Right ventricle myocardium superior (tissue), 1 donor: Measurements from ENCODE around the gene AADACL4. TPM values are rescaled to one million over a fixed set of nuclear protein-coding genes. Genes with fewer than 3 reads are reported as not detected.
"Not testable (repeated sequence)": the region's sequence is repeated elsewhere in the genome, so short reads cannot be mapped to it uniquely, and the experiment has no call there.

Source experiments
- ATAC-seq: fragments of 200-7000 bp; cut with Tn5 transposase; one replicate; pipeline ENCODE4 v1.9.1; 2020; ENCODE audit warnings: mild to moderate bottlenecking; ENCODE audit not compliant: poor library complexity
- DNase-seq: peaks from one replicate; pipeline ENCODE4 v3.0.0-alpha.2; 2020
- intact Hi-C: fragments of 100-400 bp; cut with DNase I; formaldehyde crosslinking; loops from one replicate; pipeline ENCODE4 v1.11.2; 2022
- total RNA-seq: library from RNA; stranded (reverse); fragmentation: NEBNext Ultra II Directional; extraction: Animal tissue kit (Norgen Biotek cat#: 25700); gene quantifications from one replicate; pipeline ENCODE4 v1.2.1, GENCODE V29; 2021
- donor health status: DM: no; HTN: yes; CAD: no; lungs with severe emphysema.

Gene AADACL4
- total RNA-seq, 1 donor from 2014 or later, result not detected

GRCh38 chr1:12677565-12677964, 33.7 kb downstream of the AADACL4 start:
- DNase-seq, result peak; percentile 50
- intact Hi-C loops, result no loop called here
- ATAC-seq, result peak; percentile 93

GRCh38 chr1:12678350-12678749, 34.5 kb downstream of the AADACL4 start:
- ATAC-seq (peak; percentile 7), DNase-seq (no peak)
- intact Hi-C loops, result no loop called here

- ATAC-seq (no peak), DNase-seq (no peak)
- intact Hi-C loops, result no loop called here
Measured at GRCh38 chr1:12678820-12679219, 34.9 kb downstream of the AADACL4 start.

- no peak for DNase-seq
- intact Hi-C loops, result no loop called here
- ATAC-seq, result no peak
Measured at GRCh38 chr1:12690156-12690555, 46.3 kb downstream of the AADACL4 start.

- intact Hi-C loops, result no loop called here
- DNase-seq (no peak), ATAC-seq (no peak)
Measured at GRCh38 chr1:12692967-12693782, 49.3 kb downstream of the AADACL4 start.

GRCh38 chr1:12696658-12697057, 52.8 kb downstream of the AADACL4 start:
- intact Hi-C loops, result no loop called here
- ATAC-seq (no peak), DNase-seq (no peak)

GRCh38 chr1:12697397-12697796, 53.5 kb downstream of the AADACL4 start:
- ATAC-seq (no peak), DNase-seq (no peak)
- intact Hi-C loops, result no loop called here

- no peak for ATAC-seq
- intact Hi-C loops, result no loop called here
- DNase-seq, result no peak
Measured at GRCh38 chr1:12703821-12704451, 60.1 kb downstream of the AADACL4 start.

GRCh38 chr1:12706061-12706460, 62.2 kb downstream of the AADACL4 start:
- DNase-seq, result no peak
- intact Hi-C loops, result no loop called here
- no peak for ATAC-seq

- no peak for ATAC-seq
- DNase-seq, result no peak
- intact Hi-C loops, result no loop called here
Measured at GRCh38 chr1:12708396-12709090, 64.7 kb downstream of the AADACL4 start.

- intact Hi-C loops, result no loop called here
- no peak for ATAC-seq
- DNase-seq, result no peak
Measured at GRCh38 chr1:12709091-12709491, 65.2 kb downstream of the AADACL4 start.

- ATAC-seq, result no peak
- DNase-seq, result no peak
- intact Hi-C loops, result no loop called here
Measured at GRCh38 chr1:12709696-12710095, 65.8 kb downstream of the AADACL4 start.

GRCh38 chr1:12711536-12711935, 67.7 kb downstream of the AADACL4 start:
- intact Hi-C loops, result no loop called here
- DNase-seq (no peak), ATAC-seq (no peak)

- intact Hi-C loops, result no loop called here
- DNase-seq (no peak), ATAC-seq (no peak)
Measured at GRCh38 chr1:12712076-12712475, 68.2 kb downstream of the AADACL4 start.

- DNase-seq (no peak), ATAC-seq (no peak)
- intact Hi-C loops, result no loop called here
Measured at GRCh38 chr1:12712929-12713328, 69.0 kb downstream of the AADACL4 start.

- DNase-seq, ATAC-seq, intact Hi-C loops: not testable (repeated sequence)
Measured at GRCh38 chr1:12713651-12714050, 69.8 kb downstream of the AADACL4 start.

GRCh38 chr1:12714710-12715475, 71.0 kb downstream of the AADACL4 start:
- intact Hi-C loops, result no loop called here
- ATAC-seq (no peak), DNase-seq (no peak)

GRCh38 chr1:12715896-12716437, 72.1 kb downstream of the AADACL4 start, which contains the start of gene AADACL3:
Gene AADACL3, plus strand, starts transcription at chr1:12716110. Its CDS starts 67 bp downstream, at chr1:12716177.
- intact Hi-C loops, result no loop called here
- ATAC-seq (no peak), DNase-seq (no peak)
